HepG2 (cell line): ENCODE data around the gene BEAN1. TPM values are rescaled to one million over a fixed set of nuclear protein-coding genes. Genes with fewer than 3 reads are reported as not detected.

ENCODE experiments used
- ARNTL ChIP-seq: sonication (generic); formaldehyde crosslinking; IDR thresholded peaks from 2 replicates; pipeline ENCODE4 v1.4.0; 2020; ENCODE audit warnings: mild to moderate bottlenecking, missing genetic modification reagents
- GATAD2A ChIP-seq: IDR thresholded peaks from 2 replicates; pipeline ENCODE4 v1.6.1; 2016
- GPN1 ChIP-seq: sonication (generic); formaldehyde crosslinking; IDR thresholded peaks from 2 replicates; pipeline ENCODE4 v1.5.1; 2020; ENCODE audit warnings: missing genetic modification reagents, borderline replicate concordance
- SMAD9 ChIP-seq: sonication (generic); formaldehyde crosslinking; IDR thresholded peaks from 2 replicates; pipeline ENCODE4 v1.5.1; 2020; ENCODE audit warnings: mild to moderate bottlenecking, missing genetic modification reagents
- SNAPC2 ChIP-seq: sonication (generic); formaldehyde crosslinking; IDR thresholded peaks from 2 replicates; pipeline ENCODE4 v1.8.1; 2022; ENCODE audit warnings: mild to moderate bottlenecking, missing genetic modification reagents
- TAF1 ChIP-seq: sonication (generic); formaldehyde crosslinking; IDR thresholded peaks from 2 replicates; pipeline ENCODE4 v1.4.0; 2020; ENCODE audit warnings: missing genetic modification reagents
- TMF1 ChIP-seq: sonication (generic); formaldehyde crosslinking; IDR thresholded peaks from 2 replicates; pipeline ENCODE4 v1.8.1; 2022; ENCODE audit warnings: low read depth, missing genetic modification reagents
- ZBTB3 ChIP-seq: sonication (generic); formaldehyde crosslinking; IDR thresholded peaks from 2 replicates; pipeline ENCODE4 v1.4.0; 2020; ENCODE audit warnings: low read depth, mild to moderate bottlenecking, moderate library complexity, missing genetic modification reagents, borderline replicate concordance
- ZNF543 ChIP-seq: sonication (generic); formaldehyde crosslinking; IDR thresholded peaks from 2 replicates; pipeline ENCODE4 v1.4.0; 2020; ENCODE audit warnings: mild to moderate bottlenecking, missing genetic modification reagents
- ZNF749 ChIP-seq: sonication (generic); formaldehyde crosslinking; IDR thresholded peaks from 2 replicates; pipeline ENCODE4 v1.8.0; 2022; ENCODE audit warnings: mild to moderate bottlenecking, missing genetic modification reagents, moderate library complexity, borderline replicate concordance
- ZNF776 ChIP-seq: sonication (generic); formaldehyde crosslinking; IDR thresholded peaks from 2 replicates; pipeline ENCODE4 v1.4.0; 2020; ENCODE audit warnings: mild to moderate bottlenecking, missing genetic modification reagents
- polyA plus RNA-seq, 8 experiments: library from polyadenylated mRNA; depleted of rRNA in 3 of 8; stranded (reverse) in 7 of 8; unstranded in 1 of 8; fragments of >200 nt; fragmentation: Illumina TruSeq in 4 of 8; extraction: Trizol in 4 of 8; gene quantifications; 2 replicates each; pipeline versions ENCODE4 v1.2.1 to v1.2.3, GENCODE V29; 2011 to 2016; ENCODE audit warnings: low read depth in 4 of 8, missing spikeins in 1 of 8, mixed read lengths in 1 of 8; ENCODE audit not compliant: insufficient read depth in 1 of 8
- total RNA-seq, 5 experiments: library from RNA; depleted of rRNA; stranded (reverse); fragments of >200 nt; fragmentation: Illumina TruSeq; extraction: Trizol; gene quantifications; 2 replicates each; pipeline ENCODE4 v1.2.3, GENCODE V29; 2016; ENCODE audit warnings: low read depth in 1 of 5
- TF ChIP-seq, protein P1 (sequence below), 2 experiments: sonication (generic) in 1 of 2; formaldehyde crosslinking in 1 of 2; IDR thresholded peaks; 2 replicates each; pipeline versions ENCODE4 v1.4.0 to v1.6.1; 2016 to 2020; ENCODE audit warnings: borderline replicate concordance in 1 of 2, low read depth in 1 of 2, mild to moderate bottlenecking in 1 of 2, missing genetic modification reagents in 1 of 2
- TF ChIP-seq, protein P2 (sequence below): sonication (generic); formaldehyde crosslinking; IDR thresholded peaks from 2 replicates; pipeline ENCODE4 v1.9.0; 2021; ENCODE audit warnings: missing genetic modification reagents, mild to moderate bottlenecking, borderline replicate concordance
- TF ChIP-seq, protein P3 (sequence below): sonication (generic); formaldehyde crosslinking; IDR thresholded peaks from 2 replicates; pipeline ENCODE4 v1.5.0; 2020; ENCODE audit warnings: missing genetic modification reagents
- TF ChIP-seq, protein P4 (sequence below): sonication (generic); formaldehyde crosslinking; IDR thresholded peaks from 2 replicates; pipeline ENCODE4 v1.4.0; 2020; ENCODE audit warnings: missing genetic modification reagents, borderline replicate concordance

Gene BEAN1
- total and polyA plus RNA-seq, 2 of the 13 experiments (the other 11 are each of a cell fraction or from before 2014, with no cell fraction given), result 0.53 to 1.4 TPM

DNA sequence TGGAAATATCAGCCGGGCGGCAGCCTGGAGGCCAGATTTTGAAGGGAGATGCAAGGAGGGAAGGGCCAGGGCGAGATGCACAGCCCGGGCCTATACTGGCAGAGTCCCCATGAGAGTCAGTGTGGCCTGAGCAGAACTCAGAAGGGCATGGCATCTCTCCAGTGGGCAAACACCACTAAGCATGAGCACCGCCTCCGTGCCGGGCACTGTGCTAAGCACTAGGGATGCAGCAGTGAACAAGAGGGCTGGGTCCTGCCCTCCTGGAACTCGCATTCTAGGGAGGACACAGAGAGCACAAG, 89.4 kb downstream of the BEAN1 start (continued):
- TF ChIP-seq, protein P1, sequence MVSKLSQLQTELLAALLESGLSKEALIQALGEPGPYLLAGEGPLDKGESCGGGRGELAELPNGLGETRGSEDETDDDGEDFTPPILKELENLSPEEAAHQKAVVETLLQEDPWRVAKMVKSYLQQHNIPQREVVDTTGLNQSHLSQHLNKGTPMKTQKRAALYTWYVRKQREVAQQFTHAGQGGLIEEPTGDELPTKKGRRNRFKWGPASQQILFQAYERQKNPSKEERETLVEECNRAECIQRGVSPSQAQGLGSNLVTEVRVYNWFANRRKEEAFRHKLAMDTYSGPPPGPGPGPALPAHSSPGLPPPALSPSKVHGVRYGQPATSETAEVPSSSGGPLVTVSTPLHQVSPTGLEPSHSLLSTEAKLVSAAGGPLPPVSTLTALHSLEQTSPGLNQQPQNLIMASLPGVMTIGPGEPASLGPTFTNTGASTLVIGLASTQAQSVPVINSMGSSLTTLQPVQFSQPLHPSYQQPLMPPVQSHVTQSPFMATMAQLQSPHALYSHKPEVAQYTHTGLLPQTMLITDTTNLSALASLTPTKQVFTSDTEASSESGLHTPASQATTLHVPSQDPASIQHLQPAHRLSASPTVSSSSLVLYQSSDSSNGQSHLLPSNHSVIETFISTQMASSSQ (IDR thresholded peaks at IDR 0.05; ENCODE audit: low read depth), result no peak
- TF ChIP-seq, protein P1 (CRISPR knock-in tag; IDR thresholded peaks at IDR 0.05; ENCODE audit: borderline replicate concordance), result no peak
- TF ChIP-seq ZNF543, result no peak
- TF ChIP-seq, protein P2, sequence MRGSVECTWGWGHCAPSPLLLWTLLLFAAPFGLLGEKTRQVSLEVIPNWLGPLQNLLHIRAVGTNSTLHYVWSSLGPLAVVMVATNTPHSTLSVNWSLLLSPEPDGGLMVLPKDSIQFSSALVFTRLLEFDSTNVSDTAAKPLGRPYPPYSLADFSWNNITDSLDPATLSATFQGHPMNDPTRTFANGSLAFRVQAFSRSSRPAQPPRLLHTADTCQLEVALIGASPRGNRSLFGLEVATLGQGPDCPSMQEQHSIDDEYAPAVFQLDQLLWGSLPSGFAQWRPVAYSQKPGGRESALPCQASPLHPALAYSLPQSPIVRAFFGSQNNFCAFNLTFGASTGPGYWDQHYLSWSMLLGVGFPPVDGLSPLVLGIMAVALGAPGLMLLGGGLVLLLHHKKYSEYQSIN, result no peak
- peak; percentile 20; the same call in 1 of the 2 replicates for TF ChIP-seq SNAPC2 (CRISPR knock-in tag)
- TF ChIP-seq ZBTB3 (CRISPR knock-in tag), result no peak
- no peak for TF ChIP-seq ARNTL (CRISPR knock-in tag)
- no peak for TF ChIP-seq GPN1 (CRISPR knock-in tag)
- TF ChIP-seq, protein P3, sequence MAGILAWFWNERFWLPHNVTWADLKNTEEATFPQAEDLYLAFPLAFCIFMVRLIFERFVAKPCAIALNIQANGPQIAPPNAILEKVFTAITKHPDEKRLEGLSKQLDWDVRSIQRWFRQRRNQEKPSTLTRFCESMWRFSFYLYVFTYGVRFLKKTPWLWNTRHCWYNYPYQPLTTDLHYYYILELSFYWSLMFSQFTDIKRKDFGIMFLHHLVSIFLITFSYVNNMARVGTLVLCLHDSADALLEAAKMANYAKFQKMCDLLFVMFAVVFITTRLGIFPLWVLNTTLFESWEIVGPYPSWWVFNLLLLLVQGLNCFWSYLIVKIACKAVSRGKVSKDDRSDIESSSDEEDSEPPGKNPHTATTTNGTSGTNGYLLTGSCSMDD (CRISPR knock-in tag), result no peak
- TF ChIP-seq TMF1 (CRISPR knock-in tag), result no peak
- TF ChIP-seq ZNF749 (CRISPR knock-in tag), result no peak
- TF ChIP-seq, protein P4, sequence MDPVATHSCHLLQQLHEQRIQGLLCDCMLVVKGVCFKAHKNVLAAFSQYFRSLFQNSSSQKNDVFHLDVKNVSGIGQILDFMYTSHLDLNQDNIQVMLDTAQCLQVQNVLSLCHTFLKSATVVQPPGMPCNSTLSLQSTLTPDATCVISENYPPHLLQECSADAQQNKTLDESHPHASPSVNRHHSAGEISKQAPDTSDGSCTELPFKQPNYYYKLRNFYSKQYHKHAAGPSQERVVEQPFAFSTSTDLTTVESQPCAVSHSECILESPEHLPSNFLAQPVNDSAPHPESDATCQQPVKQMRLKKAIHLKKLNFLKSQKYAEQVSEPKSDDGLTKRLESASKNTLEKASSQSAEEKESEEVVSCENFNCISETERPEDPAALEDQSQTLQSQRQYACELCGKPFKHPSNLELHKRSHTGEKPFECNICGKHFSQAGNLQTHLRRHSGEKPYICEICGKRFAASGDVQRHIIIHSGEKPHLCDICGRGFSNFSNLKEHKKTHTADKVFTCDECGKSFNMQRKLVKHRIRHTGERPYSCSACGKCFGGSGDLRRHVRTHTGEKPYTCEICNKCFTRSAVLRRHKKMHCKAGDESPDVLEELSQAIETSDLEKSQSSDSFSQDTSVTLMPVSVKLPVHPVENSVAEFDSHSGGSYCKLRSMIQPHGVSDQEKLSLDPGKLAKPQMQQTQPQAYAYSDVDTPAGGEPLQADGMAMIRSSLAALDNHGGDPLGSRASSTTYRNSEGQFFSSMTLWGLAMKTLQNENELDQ (CRISPR knock-in tag), result 0 out of 2 replicates have a peak, but pooled peaks have one; percentile 6
- TF ChIP-seq SMAD9 (CRISPR knock-in tag), result no peak
- TF ChIP-seq GATAD2A (CRISPR knock-in tag), result no peak
- no peak for TF ChIP-seq ZNF776 (CRISPR knock-in tag)
- no peak for TF ChIP-seq TAF1 (CRISPR knock-in tag)
